Ishikawa (cell line): ENCODE results near the gene PRM2.

Source experiments
- CEBPB ChIP-seq: IDR thresholded peaks from 2 replicates; pipeline ENCODE4 v1.6.1; 2012
- CREB1 ChIP-seq: IDR thresholded peaks from 2 replicates; pipeline ENCODE4 v1.6.1; 2012; ENCODE audit warnings: low read depth
- EGR1 ChIP-seq: IDR thresholded peaks from 2 replicates; pipeline ENCODE4 v1.6.1; 2012
- EP300 ChIP-seq: IDR thresholded peaks from 2 replicates; pipeline ENCODE4 v1.6.1; 2012; ENCODE audit warnings: borderline replicate concordance
- FOXM1 ChIP-seq: IDR thresholded peaks from 2 replicates; pipeline ENCODE4 v1.6.1; 2012; ENCODE audit warnings: low read depth, borderline replicate concordance
- MAX ChIP-seq: IDR thresholded peaks from 2 replicates; pipeline ENCODE4 v1.6.1; 2012
- RAD21 ChIP-seq: IDR thresholded peaks from 2 replicates; pipeline ENCODE4 v1.6.1; 2012; ENCODE audit warnings: low read depth
- REST ChIP-seq: IDR thresholded peaks from 2 replicates; pipeline ENCODE4 v1.6.1; 2012; ENCODE audit warnings: low read depth, mild to moderate bottlenecking
- TAF1 ChIP-seq: IDR thresholded peaks from 2 replicates; pipeline ENCODE4 v1.6.1; 2012; ENCODE audit warnings: low read depth, mild to moderate bottlenecking
- TCF12 ChIP-seq: IDR thresholded peaks from 2 replicates; pipeline ENCODE4 v1.6.1; 2012; ENCODE audit warnings: low read depth
- TEAD4 ChIP-seq: IDR thresholded peaks from 2 replicates; pipeline ENCODE4 v1.6.1; 2012
- YY1 ChIP-seq: IDR thresholded peaks from 2 replicates; pipeline ENCODE4 v1.6.1; 2012; ENCODE audit warnings: low read depth
- ZBTB7A ChIP-seq: IDR thresholded peaks from 2 replicates; pipeline ENCODE4 v1.6.1; 2012; ENCODE audit warnings: low read depth

- no peak for TF ChIP-seq CEBPB
- no peak for TF ChIP-seq TAF1
- no peak for TF ChIP-seq EGR1
- TF ChIP-seq MAX, result no peak
- TF ChIP-seq RAD21, result no peak
- TF ChIP-seq ZBTB7A, result no peak
- TF ChIP-seq EP300, result no peak
- TF ChIP-seq TCF12, result no peak
- no peak for TF ChIP-seq REST
- TF ChIP-seq CREB1, result no peak
- TF ChIP-seq TEAD4, result no peak
- no peak for TF ChIP-seq YY1
- no peak for TF ChIP-seq FOXM1
Measured at GRCh38 chr16:11301645-11302501, 25.6 kb upstream of the PRM2 start.
